Loucy (cell line): ENCODE data around the gene MRNIP.
"Not testable (repeated sequence)": the region's sequence is repeated elsewhere in the genome, so short reads cannot be mapped to it uniquely, and the experiment has no call there.

Experiments used
- H2AFZ ChIP-seq: fragments of 200-600 bp; sonication (generic); 2 replicates; pipeline ENCODE4 v1.6.0; 2016; ENCODE audit warnings: antibody characterized with exemption, mild to moderate bottlenecking, low read length, moderate library complexity
- H3F3A ChIP-seq: fragments of 200-600 bp; 2 replicates; pipeline ENCODE4 v1.6.0; 2016; ENCODE audit warnings: antibody characterized with exemption, low read depth, mild to moderate bottlenecking
- H3K27me3 ChIP-seq: fragments of 200-600 bp; sonication (generic); 2 replicates; pipeline ENCODE4 v1.6.1; 2014; ENCODE audit warnings: low read length, mild to moderate bottlenecking; ENCODE audit not compliant: insufficient read depth, poor library complexity, severe bottlenecking
- H3K36me3 ChIP-seq: fragments of 200-600 bp; sonication (generic); 2 replicates; pipeline ENCODE4 v1.6.1; 2016; ENCODE audit warnings: low read length; ENCODE audit not compliant: insufficient read depth
- H3K4me1 ChIP-seq: fragments of 200-600 bp; sonication (generic); 2 replicates; pipeline ENCODE4 v1.5.1; 2014; ENCODE audit warnings: low read length, mild to moderate bottlenecking; ENCODE audit not compliant: insufficient read depth, poor library complexity, severe bottlenecking
- H3K4me2 ChIP-seq: fragments of 200-600 bp; sonication (generic); 2 replicates; pipeline ENCODE4 v1.6.0; 2014; ENCODE audit warnings: antibody characterized with exemption, low read length, low read depth, mild to moderate bottlenecking; ENCODE audit not compliant: poor library complexity, severe bottlenecking
- H3K4me3 ChIP-seq: fragments of 200-600 bp; sonication (generic); 2 replicates; pipeline ENCODE4 v1.5.1; 2014; ENCODE audit warnings: low read length, mild to moderate bottlenecking, mixed read lengths; ENCODE audit not compliant: poor library complexity, severe bottlenecking
- H3K79me2 ChIP-seq: fragments of 200-600 bp; sonication (generic); 2 replicates; pipeline ENCODE4 v1.6.1; 2014; ENCODE audit warnings: low read length; ENCODE audit not compliant: insufficient read depth
- H3K9ac ChIP-seq: fragments of 200-600 bp; sonication (generic); 2 replicates; pipeline ENCODE4 v1.6.0; 2014; ENCODE audit warnings: mild to moderate bottlenecking, low read depth, low read length, moderate library complexity; ENCODE audit not compliant: poor library complexity, severe bottlenecking
- H3K9me2 ChIP-seq: fragments of 200-600 bp; sonication (generic); replicated peaks from 2 replicates; pipeline ENCODE4 v1.6.1; 2016; ENCODE audit warnings: low read depth, low read length, mixed read lengths
- H3K9me3 ChIP-seq: fragments of 200-600 bp; sonication (generic); 2 replicates; pipeline ENCODE4 v1.6.1; 2014; ENCODE audit warnings: mild to moderate bottlenecking, antibody characterized with exemption, low read length, low read depth; ENCODE audit not compliant: insufficient read depth
- H4K20me1 ChIP-seq: fragments of 200-600 bp; sonication (generic); 2 replicates; pipeline ENCODE4 v1.6.0; 2014; ENCODE audit warnings: antibody characterized with exemption, low read length, mild to moderate bottlenecking; ENCODE audit not compliant: insufficient read depth, poor library complexity, severe bottlenecking
- CTCF ChIP-seq: fragments of 200-600 bp; sonication (generic); conservative IDR thresholded peaks from 2 replicates; pipeline ENCODE4 v1.5.1; 2014; ENCODE audit warnings: mild to moderate bottlenecking, antibody characterized with exemption, low read length
- EZH2phosphoT487 ChIP-seq: fragments of 200-600 bp; IDR thresholded peaks from 2 replicates; pipeline ENCODE4 v1.6.1; 2018; ENCODE audit warnings: antibody characterized with exemption, mild to moderate bottlenecking, moderate library complexity, borderline replicate concordance

MRNIP gene

DNA sequence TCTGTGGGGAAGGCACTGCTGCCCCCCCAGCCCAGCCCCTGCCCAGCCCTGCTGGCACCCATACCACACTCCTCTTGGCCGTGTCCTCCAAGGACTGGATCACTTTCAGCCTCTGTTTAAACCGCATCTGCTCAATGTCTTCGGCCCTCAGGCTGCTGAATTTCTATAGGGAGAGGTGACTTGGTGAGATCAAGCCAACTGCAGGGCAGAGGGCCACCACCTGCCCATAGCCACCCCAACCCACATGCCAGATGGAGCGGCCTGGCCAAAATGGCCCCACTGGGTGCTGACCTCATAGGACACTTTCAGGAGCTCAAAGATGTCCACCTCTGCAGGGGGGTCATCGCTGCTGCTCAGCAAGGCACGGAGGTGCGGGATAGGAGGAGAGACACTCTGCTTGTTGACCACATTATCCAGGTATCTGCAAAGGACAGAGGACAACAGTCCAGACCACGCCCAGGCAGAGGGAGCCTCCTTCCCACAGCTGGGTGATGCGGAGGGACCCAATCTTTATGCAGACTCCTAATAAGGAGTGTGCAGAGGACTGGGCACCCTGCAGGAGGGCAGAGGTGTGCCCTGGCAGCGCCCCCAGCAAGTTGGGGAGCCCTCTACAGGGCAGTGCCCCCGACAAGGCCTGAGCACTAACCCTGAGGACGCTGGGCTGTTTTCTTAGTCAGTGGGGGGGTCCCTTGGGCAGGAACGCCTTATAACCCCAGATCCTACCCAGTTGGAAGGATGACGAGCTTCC, 14.4 kb upstream of the MRNIP start:
- Histone ChIP-seq H3K27me3 (no peaks in the 10 kb centered on the region), H3K36me3 (peaks cover 5% of the 10 kb centered on the region; the same call in 1 of the 2 replicates), H3F3A (no peaks in the 10 kb centered on the region), H3K4me3 (no peak overlapping the region), H3K9me2 (no peaks in the 10 kb centered on the region), H3K4me2 (no peak overlapping the region), H3K9me3 (no peaks in the 10 kb centered on the region), H3K9ac (no peak overlapping the region), H2AFZ (no peak overlapping the region), H3K79me2 (no peaks in the 10 kb centered on the region), H3K4me1 (no peaks in the 10 kb centered on the region), H4K20me1 (no peaks in the 10 kb centered on the region)
- TF ChIP-seq EZH2phosphoT487 = no peak
- TF ChIP-seq CTCF = no peak

DNA sequence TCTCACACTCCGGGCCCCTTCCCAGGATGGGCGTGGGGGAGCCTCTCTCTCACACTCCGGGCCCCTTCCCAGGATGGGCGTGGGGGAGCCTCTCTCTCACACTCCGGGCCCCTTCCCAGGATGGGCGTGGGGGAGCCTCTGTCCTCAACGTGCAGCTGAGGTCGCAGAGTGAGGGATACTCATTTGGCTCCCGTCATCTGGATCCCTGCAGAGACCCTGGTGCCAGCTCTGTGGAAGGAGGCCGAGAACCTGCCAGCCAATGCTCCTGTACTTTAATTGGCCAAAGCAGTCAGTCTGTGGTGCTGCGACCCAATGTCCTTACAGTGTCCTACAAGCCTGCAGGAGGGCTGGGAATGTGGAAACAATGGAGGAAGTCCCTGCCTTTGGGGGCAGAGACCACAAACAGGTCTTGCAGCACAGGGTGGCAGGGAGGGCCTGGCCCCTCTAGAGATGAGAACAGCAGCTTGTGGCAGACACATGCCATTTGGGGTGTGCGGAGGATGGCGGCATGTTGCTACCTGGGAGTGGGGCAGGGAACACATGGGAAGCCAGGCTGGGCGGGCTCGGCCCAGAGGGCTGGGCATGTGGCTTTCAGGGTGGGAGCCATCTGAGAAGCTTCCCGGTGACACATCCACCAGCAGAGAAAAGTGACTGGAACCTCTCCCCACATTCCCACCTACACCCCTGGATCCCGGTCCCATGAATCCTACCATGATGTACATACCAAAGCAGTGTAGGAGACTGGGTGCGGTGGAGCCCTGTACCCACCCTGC, 13.6 kb upstream of the MRNIP start:
- Histone ChIP-seq H3K9me2 (no peaks in the 10 kb centered on the region), H3K9ac (no peak overlapping the region), H2AFZ (no peak overlapping the region), H3K4me3 (no peak overlapping the region), H4K20me1 (no peaks in the 10 kb centered on the region), H3K4me1 (no peaks in the 10 kb centered on the region), H3K27me3 (no peaks in the 10 kb centered on the region), H3K79me2 (no peaks in the 10 kb centered on the region), H3F3A (no peaks in the 10 kb centered on the region), H3K9me3 (no peaks in the 10 kb centered on the region), H3K36me3 (peaks cover 5% of the 10 kb centered on the region; the same call in 1 of the 2 replicates), H3K4me2 (no peak overlapping the region)
- no peak for TF ChIP-seq CTCF
- TF ChIP-seq EZH2phosphoT487 = no peak

- H3K9me2 ChIP-seq, H3K4me2 ChIP-seq, H3K27me3 ChIP-seq, H3K9ac ChIP-seq, H3K79me2 ChIP-seq, H2AFZ ChIP-seq, H4K20me1 ChIP-seq, H3K4me3 ChIP-seq, H3K9me3 ChIP-seq, H3K36me3 ChIP-seq, H3K4me1 ChIP-seq, H3F3A ChIP-seq: not testable (repeated sequence)
These were observed 12.9 kb upstream of the MRNIP start for GRCh38 chr5:179871533-179871932.
